Lung (tissue), 12 donors: ENCODE measurements around the gene FHOD3. TPM values are rescaled to one million over a fixed set of nuclear protein-coding genes. Genes with fewer than 3 reads are reported as not detected.
A peak's percentile ranks its signal among the peaks of the same experiment; 100 is the strongest.

Experiments used
- ATAC-seq: fragments of 200-7000 bp; cut with Tn5 transposase; one replicate; pipeline ENCODE4 v1.9.1; 2020; ENCODE audit warnings: moderate number of reproducible peaks; ENCODE audit not compliant: insufficient read depth, low FRiP score
- DNase-seq, 3 donors: peaks; one replicate each; pipeline ENCODE4 v3.0.0-alpha.2; 2013 to 2017
- H3K27ac ChIP-seq, 2 donors: one replicate each; pipeline ENCODE4 v1.5.1; 2013; ENCODE audit warnings: mild to moderate bottlenecking in 2 of 2, moderate library complexity in 2 of 2, control low read depth in 1 of 2, inconsistent platforms in 1 of 2, low read depth in 1 of 2, low read length in 1 of 2
- H3K27me3 ChIP-seq, 3 donors: one replicate each; pipeline ENCODE4 v1.5.1; 2013; ENCODE audit warnings: low read length in 2 of 3; ENCODE audit not compliant: control insufficient read depth in 3 of 3, insufficient read depth in 3 of 3
- H3K36me3 ChIP-seq, 4 donors: one replicate each; pipeline ENCODE4 v1.5.1; 2013; ENCODE audit warnings: low read length in 4 of 4, mild to moderate bottlenecking in 1 of 4, moderate library complexity in 1 of 4; ENCODE audit not compliant: control insufficient read depth in 4 of 4, insufficient read depth in 4 of 4
- H3K4me1 ChIP-seq, 5 donors: one replicate each; pipeline ENCODE4 v1.5.1; 2013; ENCODE audit warnings: low read length in 5 of 5, mild to moderate bottlenecking in 2 of 5, moderate library complexity in 1 of 5; ENCODE audit not compliant: control insufficient read depth in 5 of 5, insufficient read depth in 5 of 5
- H3K4me3 ChIP-seq: one replicate; pipeline ENCODE4 v1.5.1; 2013; ENCODE audit warnings: mild to moderate bottlenecking, control low read depth, moderate library complexity
- H3K9ac ChIP-seq, 2 donors: one replicate each; pipeline ENCODE4 v1.5.1; 2013; ENCODE audit warnings: low read length in 2 of 2, control low read depth in 1 of 2; ENCODE audit not compliant: insufficient read depth in 1 of 2
- H3K9me3 ChIP-seq, 4 donors: one replicate each; pipeline ENCODE4 v1.5.1; 2013; ENCODE audit warnings: low read length in 3 of 4, mild to moderate bottlenecking in 1 of 4, moderate library complexity in 1 of 4; ENCODE audit not compliant: control insufficient read depth in 4 of 4, insufficient read depth in 3 of 4
- CTCF ChIP-seq: IDR thresholded peaks from 2 replicates; pipeline ENCODE4 v1.5.1; 2012; ENCODE audit warnings: mild to moderate bottlenecking; ENCODE audit errors: control extremely low read depth, extremely low read depth
- WGBS, 2 donors: extraction: QIAGEN DNeasy Blood & Tissue Kit; methylation state at CpG; one replicate each; pipeline ENCODE4 v1.1.7; 2013; 5-methylcytosine and 5-hydroxymethylcytosine counted together
- polyA plus RNA-seq, 2 donors: library from polyadenylated mRNA; stranded (reverse); fragments of 200-250 nt; gene quantifications; one replicate each; pipeline ENCODE4 v1.2.1, GENCODE V29; 2013
- total RNA-seq, 2 donors: library from RNA; depleted of rRNA in 1 of 2; stranded (reverse); fragments of >200 nt in 1 of 2; gene quantifications; one replicate each; pipeline ENCODE4 v1.2.1, GENCODE V29; 2014 to 2021
- donor health status: control.
- donor health status: control.
- donor health status: Bipolar disorder and iron deficiency.
- donor health status: healthy.
- donor health status: DM: yes; HTN: yes; CAD: no.

FHOD3 gene
- total and polyA plus RNA-seq, 4 donors: 1.0 to 7.4 (median 2.9) TPM

- TF ChIP-seq CTCF: peak; percentile 49
- Histone ChIP-seq H3K27me3 (no peaks in the 10 kb centered on the region), H3K4me1 (peaks cover 0 to 3% (median 0%) of the 10 kb centered on the region in 5 donors), H3K9ac (no peak overlapping the region), H3K9me3 (no peaks in the 10 kb centered on the region), H3K36me3 (no peaks in the 10 kb centered on the region), H3K4me3 (no peak overlapping the region), H3K27ac (no peak overlapping the region)
- ATAC-seq: peak; percentile 66
- 4 to 20% methylated on average over 1 of the region's 1 CpG for WGBS, 2 donors
- peak in 2 of 3 donors; percentile 67 to 80 for DNase-seq
Measured at GRCh38 chr18:36757081-36757480, 459.6 kb downstream of the FHOD3 start.

- ATAC-seq (no peak), DNase-seq (no peak)
- TF ChIP-seq CTCF: no peak
- 66 to 80% methylated on average over 3 of the region's 3 CpGs for WGBS, 2 donors
- no peak overlapping the region for H3K4me3 ChIP-seq
- no peak overlapping the region for H3K9ac ChIP-seq
- H3K36me3 ChIP-seq: no peaks in the 10 kb centered on the region
- H3K9me3 ChIP-seq: no peaks in the 10 kb centered on the region
- no peak overlapping the region for H3K27ac ChIP-seq
- no peaks in the 10 kb centered on the region for H3K27me3 ChIP-seq
- peaks cover 0 to 3% (median 0%) of the 10 kb centered on the region in 5 donors for H3K4me1 ChIP-seq
Measured at GRCh38 chr18:36757991-36758390, 460.5 kb downstream of the FHOD3 start.

- TF ChIP-seq CTCF: no peak
- peaks cover 0 to 3% (median 0%) of the 10 kb centered on the region in 5 donors for H3K4me1 ChIP-seq
- no peaks in the 10 kb centered on the region for H3K36me3 ChIP-seq
- H3K9me3 ChIP-seq: no peaks in the 10 kb centered on the region
- ATAC-seq (no peak), DNase-seq (no peak)
- no peak overlapping the region for H3K27ac ChIP-seq
- 79 to 85% methylated on average over 10 of the region's 10 CpGs for WGBS, 2 donors
- no peak overlapping the region for H3K9ac ChIP-seq
- H3K27me3 ChIP-seq: no peaks in the 10 kb centered on the region
- H3K4me3 ChIP-seq: no peak overlapping the region
Measured at GRCh38 chr18:36758623-36759022, 461.1 kb downstream of the FHOD3 start.

- ATAC-seq: no peak
- no peaks in the 10 kb centered on the region for H3K36me3 ChIP-seq
- no peak overlapping the region for H3K4me3 ChIP-seq
- no peak for TF ChIP-seq CTCF
- peaks cover 0 to 1% (median 0%) of the 10 kb centered on the region in 4 donors for H3K9me3 ChIP-seq
- no peak overlapping the region for H3K9ac ChIP-seq
- H3K4me1 ChIP-seq: peaks cover 0 to 3% (median 0%) of the 10 kb centered on the region in 5 donors
- H3K27me3 ChIP-seq: no peaks in the 10 kb centered on the region
- 55 to 73% methylated on average over 6 of the region's 6 CpGs for WGBS, 2 donors
- DNase-seq: peak in 2 of 3 donors; percentile 10 to 35
- H3K27ac ChIP-seq: peak overlapping the region in 1 of 2 donors; percentile 13
Measured at GRCh38 chr18:36759167-36759776, 461.8 kb downstream of the FHOD3 start.
